GM12873 (cell line): Measurements from ENCODE around the gene DUS3L.

ENCODE experiments used
- TF ChIP-seq, protein P1 (sequence below): IDR thresholded peaks from 2 replicates; pipeline ENCODE4 v1.5.1; 2012; ENCODE audit warnings: low read depth, mild to moderate bottlenecking, moderate library complexity, low read length, control low read depth; ENCODE audit not compliant: insufficient read depth; ENCODE audit errors: missing control alignments

Gene DUS3L

DNA sequence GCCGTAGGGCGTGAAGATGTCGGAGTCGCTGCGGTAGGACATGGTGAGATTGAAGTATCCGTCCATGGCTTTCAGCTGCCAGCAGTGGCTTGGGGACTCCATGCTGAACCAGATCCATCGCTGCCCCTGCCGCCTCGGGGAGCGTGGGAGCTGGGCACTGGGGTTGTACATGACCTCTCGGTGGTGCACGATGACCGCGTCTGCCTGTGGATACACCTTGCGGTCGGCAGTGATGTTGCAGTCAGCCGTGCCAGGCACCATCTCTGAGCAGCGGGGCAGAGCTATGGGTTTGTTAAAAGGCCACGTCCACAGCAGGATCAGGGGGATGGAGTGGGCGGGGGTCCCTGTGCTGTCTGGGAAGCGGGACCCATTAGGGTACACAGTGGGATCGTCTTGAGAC, 41.1 kb upstream of the DUS3L start:
- TF ChIP-seq, protein P1, sequence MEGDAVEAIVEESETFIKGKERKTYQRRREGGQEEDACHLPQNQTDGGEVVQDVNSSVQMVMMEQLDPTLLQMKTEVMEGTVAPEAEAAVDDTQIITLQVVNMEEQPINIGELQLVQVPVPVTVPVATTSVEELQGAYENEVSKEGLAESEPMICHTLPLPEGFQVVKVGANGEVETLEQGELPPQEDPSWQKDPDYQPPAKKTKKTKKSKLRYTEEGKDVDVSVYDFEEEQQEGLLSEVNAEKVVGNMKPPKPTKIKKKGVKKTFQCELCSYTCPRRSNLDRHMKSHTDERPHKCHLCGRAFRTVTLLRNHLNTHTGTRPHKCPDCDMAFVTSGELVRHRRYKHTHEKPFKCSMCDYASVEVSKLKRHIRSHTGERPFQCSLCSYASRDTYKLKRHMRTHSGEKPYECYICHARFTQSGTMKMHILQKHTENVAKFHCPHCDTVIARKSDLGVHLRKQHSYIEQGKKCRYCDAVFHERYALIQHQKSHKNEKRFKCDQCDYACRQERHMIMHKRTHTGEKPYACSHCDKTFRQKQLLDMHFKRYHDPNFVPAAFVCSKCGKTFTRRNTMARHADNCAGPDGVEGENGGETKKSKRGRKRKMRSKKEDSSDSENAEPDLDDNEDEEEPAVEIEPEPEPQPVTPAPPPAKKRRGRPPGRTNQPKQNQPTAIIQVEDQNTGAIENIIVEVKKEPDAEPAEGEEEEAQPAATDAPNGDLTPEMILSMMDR: no peak

DNA sequence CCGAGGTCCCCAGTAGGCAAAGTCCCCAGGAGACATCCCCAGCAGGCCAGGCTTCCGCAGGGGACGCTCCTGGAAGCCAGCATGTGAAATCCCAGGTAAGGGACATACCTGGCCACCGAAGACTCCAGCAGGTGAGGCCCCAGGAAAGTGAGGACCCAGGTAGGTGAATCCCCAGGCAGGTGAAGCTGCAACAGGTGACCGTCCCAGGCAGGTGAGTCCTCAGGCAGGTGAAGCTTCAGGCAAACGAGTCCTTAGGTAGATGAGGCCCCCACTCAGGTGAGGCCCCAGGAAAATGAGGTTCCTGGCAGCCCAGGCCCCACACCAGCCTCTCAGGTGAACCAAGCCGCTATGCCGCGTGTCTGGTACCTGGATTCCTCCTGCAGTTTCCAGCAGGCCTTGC, 40.2 kb upstream of the DUS3L start:
- TF ChIP-seq, protein P1: no peak

DNA sequence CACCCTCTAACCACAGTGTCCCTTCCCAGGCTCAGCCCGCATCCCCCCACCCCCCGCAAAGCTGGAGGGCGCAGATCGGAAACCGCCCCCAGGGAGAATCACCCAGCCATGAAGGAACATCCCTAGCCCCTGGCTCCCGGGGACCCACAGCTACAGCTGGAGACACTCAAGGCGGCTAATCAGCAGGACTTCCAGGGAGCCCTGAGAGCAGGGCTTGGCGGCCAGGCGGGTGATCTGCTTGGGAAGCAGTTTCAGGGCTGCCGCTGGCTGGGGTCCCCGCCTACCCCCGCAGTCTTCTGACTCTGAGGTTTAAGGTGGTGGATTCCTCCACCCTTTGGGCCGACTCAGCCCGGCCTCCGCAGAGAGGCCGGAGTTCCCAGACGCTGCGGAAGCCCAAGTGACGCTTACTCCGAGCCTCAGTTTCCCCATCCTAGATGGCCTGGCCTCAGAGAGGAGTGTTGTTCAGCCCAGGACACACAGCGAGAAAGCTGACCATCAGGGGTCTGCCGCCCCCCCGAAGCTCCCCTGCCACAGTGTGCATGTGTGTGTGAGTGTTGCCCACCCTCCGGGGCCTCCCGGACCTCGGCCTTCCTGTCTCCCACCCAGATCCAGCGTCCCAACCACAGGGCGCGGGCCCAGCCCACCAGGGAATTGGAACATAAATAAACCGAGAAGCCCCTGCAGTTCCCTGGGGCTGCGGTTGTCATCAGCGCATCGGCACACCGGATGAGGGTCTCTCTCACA, 38.8 kb upstream of the DUS3L start:
- TF ChIP-seq, protein P1: no peak

- TF ChIP-seq, protein P1: no peak
Measured at GRCh38 chr19:5828661-5829566, 38.0 kb upstream of the DUS3L start.

DNA sequence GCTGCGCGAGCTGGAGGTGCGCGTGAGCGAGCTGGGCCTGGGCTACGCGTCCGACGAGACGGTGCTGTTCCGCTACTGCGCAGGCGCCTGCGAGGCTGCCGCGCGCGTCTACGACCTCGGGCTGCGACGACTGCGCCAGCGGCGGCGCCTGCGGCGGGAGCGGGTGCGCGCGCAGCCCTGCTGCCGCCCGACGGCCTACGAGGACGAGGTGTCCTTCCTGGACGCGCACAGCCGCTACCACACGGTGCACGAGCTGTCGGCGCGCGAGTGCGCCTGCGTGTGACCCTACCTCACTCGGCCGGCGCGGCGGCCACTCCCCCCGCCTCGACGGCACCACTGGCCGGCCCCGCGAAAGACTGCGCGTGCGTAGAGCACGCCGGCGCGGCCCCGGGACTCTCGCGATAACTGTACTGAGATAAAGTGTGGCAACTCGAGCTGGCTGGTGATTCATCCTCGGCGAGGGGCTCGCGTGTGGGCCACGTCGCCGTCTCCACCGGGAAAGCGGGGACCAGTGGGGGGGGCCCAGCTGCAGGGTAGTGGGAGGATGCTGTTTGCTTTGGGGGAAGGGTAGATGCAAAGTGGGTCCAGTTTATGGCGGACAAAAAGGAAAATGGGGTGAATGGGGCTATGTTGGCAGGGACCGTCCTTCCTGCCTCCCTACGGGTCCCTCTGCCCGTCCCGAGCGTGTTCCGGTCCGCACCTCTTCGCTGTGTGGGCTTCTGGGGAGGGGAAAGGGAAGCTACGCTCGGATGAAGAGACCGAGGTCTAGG, 37.1 kb upstream of the DUS3L start:
- TF ChIP-seq, protein P1: no peak

DNA sequence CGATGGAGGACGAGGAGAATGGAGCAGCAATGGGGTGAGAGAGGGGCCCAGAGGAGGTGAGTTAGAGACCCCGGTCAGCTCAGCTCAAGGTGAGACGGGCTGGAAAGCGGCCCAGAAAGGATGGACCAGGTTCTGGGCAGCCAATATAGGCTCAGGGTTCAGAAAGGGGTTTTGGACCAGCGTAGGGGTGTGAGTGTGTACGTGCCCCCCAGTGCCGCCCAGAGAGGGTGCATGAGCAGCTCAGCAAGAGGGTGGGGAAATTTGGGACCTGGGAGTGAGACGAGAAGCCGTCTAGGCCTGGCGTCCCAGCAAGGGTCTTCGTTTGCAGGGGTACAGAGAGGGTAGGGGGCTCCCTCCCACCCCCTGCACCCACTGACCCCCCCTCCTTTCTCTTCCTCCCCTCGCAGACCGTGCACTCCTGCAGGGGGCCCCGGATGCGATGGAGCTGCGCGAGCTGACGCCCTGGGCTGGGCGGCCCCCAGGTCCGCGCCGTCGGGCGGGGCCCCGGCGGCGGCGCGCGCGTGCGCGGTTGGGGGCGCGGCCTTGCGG, 36.5 kb upstream of the DUS3L start:
- TF ChIP-seq, protein P1: no peak
